Bronchial epithelial cell (primary cell): ENCODE data around the gene MANSC4. TPM values are rescaled to one million over a fixed set of nuclear protein-coding genes. Genes with fewer than 3 reads are reported as not detected.

Experiments
- DNase-seq: peaks from one replicate; pipeline ENCODE4 v3.0.0-alpha.2; 2010; ENCODE audit warnings: low read depth
- FAIRE-seq: peaks from 2 replicates; lab custom pipeline; 2011; peaks lifted over from hg19 to GRCh38; lab: Jason Lieb, UNC
- H3K27me3 ChIP-seq: 2 replicates; pipeline ENCODE4 v1.5.1; 2011; ENCODE audit warnings: low read length; ENCODE audit not compliant: control insufficient read depth, insufficient read depth
- H3K36me3 ChIP-seq: 2 replicates; pipeline ENCODE4 v1.5.1; 2011; ENCODE audit warnings: low read length; ENCODE audit not compliant: control insufficient read depth, insufficient read depth
- H3K4me3 ChIP-seq: 2 replicates; pipeline ENCODE4 v1.5.1; 2011; ENCODE audit warnings: mild to moderate bottlenecking, low read depth, low read length, control low read depth
- total RNA-seq: library from RNA; depleted of rRNA; stranded (reverse); fragments of >200 nt; gene quantifications from 2 replicates; pipeline ENCODE4 v1.2.1, GENCODE V29; 2014
- TF ChIP-seq, protein P1 (sequence below): IDR thresholded peaks from 2 replicates; pipeline ENCODE4 v1.5.1; 2011; ENCODE audit warnings: mild to moderate bottlenecking, moderate library complexity, low read length, control low read depth, inconsistent platforms; ENCODE audit not compliant: insufficient read depth, severe bottlenecking

Gene MANSC4
- total RNA-seq, 1 donor from 2014 or later: not detected

DNA sequence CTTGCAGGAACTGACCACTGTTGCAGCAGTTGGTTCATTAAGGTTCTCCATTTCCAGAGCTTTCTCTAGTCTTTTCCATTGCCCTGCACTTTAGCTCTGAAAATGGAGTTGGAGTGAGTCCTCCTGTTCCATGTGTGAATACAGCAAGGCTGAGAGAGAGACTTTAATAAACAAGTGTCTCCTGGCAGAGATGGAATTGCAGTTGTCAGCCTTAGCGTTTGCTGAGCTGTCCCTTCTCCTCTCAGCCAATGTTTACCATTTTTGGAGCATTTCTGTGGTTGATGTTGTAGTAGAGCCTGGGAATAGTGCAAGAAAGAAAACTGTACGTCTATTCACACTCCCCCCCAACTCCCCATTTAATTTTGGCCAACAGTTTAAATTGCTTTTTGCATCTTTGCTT, 7.5 kb upstream of the MANSC4 start:
- H3K4me3 ChIP-seq: no peak overlapping the region
- H3K36me3 ChIP-seq: peaks cover 10% of the 10 kb centered on the region
- no peaks in the 10 kb centered on the region for H3K27me3 ChIP-seq
- FAIRE-seq (no peak), DNase-seq (no peak)
- TF ChIP-seq, protein P1, sequence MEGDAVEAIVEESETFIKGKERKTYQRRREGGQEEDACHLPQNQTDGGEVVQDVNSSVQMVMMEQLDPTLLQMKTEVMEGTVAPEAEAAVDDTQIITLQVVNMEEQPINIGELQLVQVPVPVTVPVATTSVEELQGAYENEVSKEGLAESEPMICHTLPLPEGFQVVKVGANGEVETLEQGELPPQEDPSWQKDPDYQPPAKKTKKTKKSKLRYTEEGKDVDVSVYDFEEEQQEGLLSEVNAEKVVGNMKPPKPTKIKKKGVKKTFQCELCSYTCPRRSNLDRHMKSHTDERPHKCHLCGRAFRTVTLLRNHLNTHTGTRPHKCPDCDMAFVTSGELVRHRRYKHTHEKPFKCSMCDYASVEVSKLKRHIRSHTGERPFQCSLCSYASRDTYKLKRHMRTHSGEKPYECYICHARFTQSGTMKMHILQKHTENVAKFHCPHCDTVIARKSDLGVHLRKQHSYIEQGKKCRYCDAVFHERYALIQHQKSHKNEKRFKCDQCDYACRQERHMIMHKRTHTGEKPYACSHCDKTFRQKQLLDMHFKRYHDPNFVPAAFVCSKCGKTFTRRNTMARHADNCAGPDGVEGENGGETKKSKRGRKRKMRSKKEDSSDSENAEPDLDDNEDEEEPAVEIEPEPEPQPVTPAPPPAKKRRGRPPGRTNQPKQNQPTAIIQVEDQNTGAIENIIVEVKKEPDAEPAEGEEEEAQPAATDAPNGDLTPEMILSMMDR: no peak

DNA sequence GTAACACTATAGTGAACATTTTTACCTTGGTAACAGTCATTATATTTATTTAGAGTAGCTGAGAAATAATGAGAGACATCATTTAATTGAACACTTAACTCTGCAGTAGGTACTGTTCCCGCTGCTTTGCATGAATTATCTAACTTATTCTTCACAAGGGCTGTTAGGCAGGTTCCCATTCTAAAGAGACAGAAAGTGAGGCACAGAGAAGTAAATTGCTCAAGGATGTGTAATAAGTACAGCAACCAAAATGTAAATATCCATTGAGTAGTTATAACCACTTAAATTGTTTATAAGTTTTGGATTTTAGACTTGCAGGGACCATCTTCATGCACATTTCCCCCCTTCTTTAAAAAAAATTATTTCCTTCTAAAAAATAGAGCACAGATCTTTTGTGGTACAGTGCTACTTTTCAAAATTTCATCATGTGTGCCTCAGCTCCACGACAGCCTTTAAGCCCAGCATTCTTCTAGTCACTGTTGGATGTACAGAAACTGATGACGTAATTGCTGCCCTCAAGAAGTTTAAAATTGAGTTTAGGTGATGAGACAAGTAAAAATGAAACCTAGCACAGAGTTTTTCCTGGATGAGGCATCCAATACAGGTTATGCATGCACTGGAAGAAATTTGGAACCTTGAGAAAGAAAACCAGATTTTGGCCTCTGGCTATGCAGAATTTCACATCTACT, 6.0 kb upstream of the MANSC4 start:
- TF ChIP-seq, protein P1: no peak
- H3K27me3 ChIP-seq: no peaks in the 10 kb centered on the region
- peaks cover 1% of the 10 kb centered on the region for H3K36me3 ChIP-seq
- FAIRE-seq: no peak
- DNase-seq: peak; percentile 89
- no peak overlapping the region for H3K4me3 ChIP-seq

- no peaks in the 10 kb centered on the region for H3K27me3 ChIP-seq
- H3K4me3 ChIP-seq: no peak overlapping the region
- DNase-seq (no peak), FAIRE-seq (no peak)
- TF ChIP-seq, protein P1: no peak
- peaks cover 1% of the 10 kb centered on the region for H3K36me3 ChIP-seq
Observed at GRCh38 chr12:27782481-27782880, 2.4 kb upstream of the MANSC4 start.

GRCh38 chr12:27781680-27782079, 1.6 kb upstream of the MANSC4 start:
- Histone ChIP-seq H3K27me3 (no peaks in the 10 kb centered on the region), H3K4me3 (no peak overlapping the region)
- no peak for FAIRE-seq

GRCh38 chr12:27780612-27781408, 774 bp upstream of the MANSC4 start:
- peak; percentile 57 for DNase-seq
- Histone ChIP-seq H3K27me3 (no peaks in the 10 kb centered on the region), H3K4me3 (peak overlapping the region; percentile 57), H3K36me3 (peaks cover 1% of the 10 kb centered on the region)
- TF ChIP-seq, protein P1: no peak
- no peak for FAIRE-seq

More at GRCh38 chr12:27781680-27782079, 1.6 kb upstream of the MANSC4 start:
- H3K36me3 ChIP-seq: peaks cover 1% of the 10 kb centered on the region
- TF ChIP-seq, protein P1: no peak
- no peak for DNase-seq
